H9 (cell line): Measurements from ENCODE around the gene NUTF2. TPM values are rescaled to one million over a fixed set of nuclear protein-coding genes. Genes with fewer than 3 reads are reported as not detected.
A peak's percentile ranks its signal among the peaks of the same experiment; 100 is the strongest.

Experiments
- DNase-seq: peaks from one replicate; pipeline ENCODE4 v3.0.0-alpha.2; 2017
- H2AFZ ChIP-seq: one replicate; pipeline ENCODE4 v1.6.1; 2013; ENCODE audit warnings: mild to moderate bottlenecking, low read length, control low read depth, moderate library complexity
- H2AK5ac ChIP-seq: 2 replicates; pipeline ENCODE4 v1.6.1; 2013; ENCODE audit warnings: low read length, control low read depth, mixed read lengths; ENCODE audit not compliant: insufficient read length
- H2BK120ac ChIP-seq: one replicate; pipeline ENCODE4 v1.6.1; 2013; ENCODE audit warnings: low read depth, mild to moderate bottlenecking, low read length, control low read depth, inconsistent platforms; ENCODE audit not compliant: poor library complexity, severe bottlenecking
- H2BK12ac ChIP-seq: 2 replicates; pipeline ENCODE4 v1.6.1; 2013; ENCODE audit warnings: low read length, control low read depth, mixed read lengths, low read depth; ENCODE audit not compliant: insufficient read length
- H2BK15ac ChIP-seq: 2 replicates; pipeline ENCODE4 v1.6.1; 2013; ENCODE audit warnings: low read depth, low read length, control low read depth
- H2BK20ac ChIP-seq: one replicate; pipeline ENCODE4 v1.6.1; 2013; ENCODE audit warnings: low read depth, mild to moderate bottlenecking, low read length, control low read depth, inconsistent platforms; ENCODE audit not compliant: poor library complexity, severe bottlenecking
- H2BK5ac ChIP-seq: 2 replicates; pipeline ENCODE4 v1.6.1; 2013; ENCODE audit warnings: low read length, control low read depth, mixed read lengths; ENCODE audit not compliant: insufficient read length
- H3K14ac ChIP-seq: 2 replicates; pipeline ENCODE4 v1.6.1; 2013; ENCODE audit warnings: low read length, control low read depth; ENCODE audit not compliant: insufficient read depth
- H3K18ac ChIP-seq: 2 replicates; pipeline ENCODE4 v1.6.1; 2013; ENCODE audit warnings: low read depth, mild to moderate bottlenecking, mixed read lengths, low read length, control low read depth; ENCODE audit not compliant: insufficient read length
- H3K23ac ChIP-seq: 2 replicates; pipeline ENCODE4 v1.6.1; 2013; ENCODE audit warnings: low read length, control low read depth, mixed read lengths, low read depth; ENCODE audit not compliant: insufficient read length
- H3K23me2 ChIP-seq: 2 replicates; pipeline ENCODE4 v1.6.1; 2013; ENCODE audit warnings: low read depth, mild to moderate bottlenecking, mixed read lengths, low read length, control low read depth; ENCODE audit not compliant: insufficient read length, poor library complexity, severe bottlenecking
- H3K27ac ChIP-seq: 2 replicates; pipeline ENCODE4 v1.5.1; 2013; ENCODE audit warnings: low read length, control low read depth, mixed read lengths, low read depth; ENCODE audit not compliant: insufficient read length
- H3K27me3 ChIP-seq: 2 replicates; pipeline ENCODE4 v1.6.1; 2013; ENCODE audit warnings: low read length, control low read depth, inconsistent platforms; ENCODE audit not compliant: insufficient read depth
- H3K4ac ChIP-seq: 2 replicates; pipeline ENCODE4 v1.6.1; 2013; ENCODE audit warnings: low read depth, mild to moderate bottlenecking, control low read depth, inconsistent platforms, low read length, moderate library complexity
- H3K4me1 ChIP-seq: 2 replicates; pipeline ENCODE4 v1.6.1; 2013; ENCODE audit warnings: low read length, control low read depth, inconsistent platforms; ENCODE audit not compliant: insufficient read depth
- H3K4me2 ChIP-seq: 2 replicates; pipeline ENCODE4 v1.6.1; 2013; ENCODE audit warnings: low read length, control low read depth, mixed read lengths; ENCODE audit not compliant: insufficient read length, insufficient read depth
- H3K56ac ChIP-seq: 2 replicates; pipeline ENCODE4 v1.6.1; 2013; ENCODE audit warnings: low read depth, mild to moderate bottlenecking, mixed read lengths, low read length, control low read depth; ENCODE audit not compliant: insufficient read length
- H3K79me1 ChIP-seq: 2 replicates; pipeline ENCODE4 v1.6.1; 2013; ENCODE audit warnings: low read depth, mild to moderate bottlenecking, moderate library complexity, low read length, control low read depth, inconsistent platforms; ENCODE audit not compliant: insufficient read depth, poor library complexity, severe bottlenecking
- H3K79me2 ChIP-seq: 2 replicates; pipeline ENCODE4 v1.6.1; 2013; ENCODE audit warnings: low read length, control low read depth, inconsistent platforms; ENCODE audit not compliant: insufficient read depth
- H3K9ac ChIP-seq: 2 replicates; pipeline ENCODE4 v1.6.1; 2013; ENCODE audit warnings: low read length, control low read depth, mixed read lengths; ENCODE audit not compliant: insufficient read length; ENCODE audit errors: extremely low read depth
- H3K9me3 ChIP-seq: one replicate; pipeline ENCODE4 v1.6.1; 2013; ENCODE audit warnings: low read depth, low read length, inconsistent platforms; ENCODE audit not compliant: control insufficient read depth
- H3T11ph ChIP-seq: one replicate; pipeline ENCODE4 v1.6.1; 2013; ENCODE audit warnings: mild to moderate bottlenecking, low read length, control low read depth, inconsistent platforms
- H4K20me1 ChIP-seq: one replicate; pipeline ENCODE4 v1.6.1; 2013; ENCODE audit not compliant: control insufficient read depth, insufficient read length, insufficient read depth
- H4K5ac ChIP-seq: 2 replicates; pipeline ENCODE4 v1.6.1; 2013; ENCODE audit warnings: low read depth, mild to moderate bottlenecking, mixed read lengths, low read length, control low read depth; ENCODE audit not compliant: insufficient read length
- H4K8ac ChIP-seq: replicated peaks from 2 replicates; pipeline ENCODE4 v1.6.1; 2013; ENCODE audit warnings: low read length, control low read depth, mixed read lengths, low read depth; ENCODE audit not compliant: insufficient read length
- H4K91ac ChIP-seq: 2 replicates; pipeline ENCODE4 v1.6.1; 2013; ENCODE audit warnings: low read depth, mild to moderate bottlenecking, moderate library complexity, mixed read lengths, low read length, control low read depth; ENCODE audit not compliant: insufficient read length
- H3K27ac Mint-ChIP-seq, 3 experiments: 2 replicates in 2 of 3; 3 replicates in 1 of 3; pipeline ENCODE4 v1.8.0; 2020 to 2021; ENCODE audit warnings: mixed read lengths in 3 of 3, mild to moderate bottlenecking in 1 of 3, moderate library complexity in 1 of 3
- H3K27me3 Mint-ChIP-seq: 2 replicates; pipeline ENCODE4 v1.8.0; 2021; ENCODE audit warnings: low read depth, mild to moderate bottlenecking, moderate library complexity, mixed read lengths
- H3K36me3 Mint-ChIP-seq, 3 experiments: 2 replicates in 2 of 3; 3 replicates in 1 of 3; pipeline ENCODE4 v1.8.0; 2020 to 2021; ENCODE audit warnings: low read depth in 3 of 3, mixed read lengths in 3 of 3; ENCODE audit not compliant: insufficient read depth in 1 of 3
- H3K4me1 Mint-ChIP-seq, 2 experiments: 2 replicates each; pipeline ENCODE4 v1.8.0; 2020; ENCODE audit warnings: mixed read lengths in 2 of 2
- H3K4me3 Mint-ChIP-seq, 2 experiments: 2 replicates in 1 of 2; 3 replicates in 1 of 2; pipeline ENCODE4 v1.8.0; 2020 to 2021; ENCODE audit warnings: mild to moderate bottlenecking in 2 of 2, mixed read lengths in 2 of 2, moderate library complexity in 1 of 2
- H3K9me3 Mint-ChIP-seq, 2 experiments: 2 replicates in 1 of 2; 3 replicates in 1 of 2; pipeline ENCODE4 v1.8.0; 2020; ENCODE audit warnings: mild to moderate bottlenecking in 2 of 2, mixed read lengths in 2 of 2, moderate library complexity in 1 of 2
- WGBS: extraction: QIAGEN DNeasy Blood & Tissue Kit; methylation state at CpG from one replicate; pipeline ENCODE4 v1.1.7; 2013; ENCODE audit warnings: missing lambda C conversion rate, low lambda C conversion rate, mixed read lengths; ENCODE audit not compliant: insufficient read length; ENCODE audit errors: extremely low coverage; 5-methylcytosine and 5-hydroxymethylcytosine counted together
- total RNA-seq: library from RNA; stranded (reverse); gene quantifications from 2 replicates; pipeline ENCODE4 v1.2.1, GENCODE V29; 2021
- TF ChIP-seq, protein P1 (sequence below): fragments of 200-600 bp; sonication (generic); conservative IDR thresholded peaks from 3 replicates; pipeline ENCODE4 v1.8.0; 2021; ENCODE audit warnings: antibody characterized with exemption, mild to moderate bottlenecking

Gene NUTF2
- total RNA-seq, 1 experiment from 2014 or later: 198 TPM

- Mint-ChIP-seq H3K36me3 (peaks cover 20 to 34% (median 33%) of the 10 kb centered on the region in 3 experiments; a peak in 6 of 7 replicates), H3K27ac (peak overlapping the region in 1 of 3 experiments; percentile 27; a peak in 2 of 7 replicates), H3K4me3 (peak overlapping the region; percentile 85 to 90), H3K27me3 (peaks cover 3% of the 10 kb centered on the region), H3K9me3 (no peaks in the 10 kb centered on the region), H3K4me1 (peaks cover 8% of the 10 kb centered on the region in 2 experiments)
- Histone ChIP-seq H3K56ac (no peak overlapping the region), H3K14ac (no peak overlapping the region), H3K9ac (peak overlapping the region; percentile 82), H3K4me1 (no peaks in the 10 kb centered on the region; the same call in 1 of the 2 replicates), H3K79me1 (no peaks in the 10 kb centered on the region), H3K18ac (no peak overlapping the region), H2BK20ac (no peak overlapping the region), H3T11ph (no peak overlapping the region), H4K20me1 (no peaks in the 10 kb centered on the region), H3K27me3 (no peaks in the 10 kb centered on the region), H2BK120ac (no peak overlapping the region), H2AFZ (no peak overlapping the region), H3K4ac (no peak overlapping the region), H4K8ac (no peak overlapping the region), H3K79me2 (no peaks in the 10 kb centered on the region), H3K23ac (no peak overlapping the region), H3K27ac (no peak overlapping the region), H4K5ac (no peak overlapping the region), H3K9me3 (no peaks in the 10 kb centered on the region), H2BK12ac (no peak overlapping the region), H3K23me2 (peaks cover 5% of the 10 kb centered on the region), H4K91ac (no peak overlapping the region), H2BK5ac (no peak overlapping the region), H3K4me2 (peak overlapping the region; percentile 94), H2AK5ac (no peak overlapping the region), H2BK15ac (no peak overlapping the region)
- no CpG with 5 or more reads among the region's 49 CpGs for WGBS
- TF ChIP-seq, protein P1, sequence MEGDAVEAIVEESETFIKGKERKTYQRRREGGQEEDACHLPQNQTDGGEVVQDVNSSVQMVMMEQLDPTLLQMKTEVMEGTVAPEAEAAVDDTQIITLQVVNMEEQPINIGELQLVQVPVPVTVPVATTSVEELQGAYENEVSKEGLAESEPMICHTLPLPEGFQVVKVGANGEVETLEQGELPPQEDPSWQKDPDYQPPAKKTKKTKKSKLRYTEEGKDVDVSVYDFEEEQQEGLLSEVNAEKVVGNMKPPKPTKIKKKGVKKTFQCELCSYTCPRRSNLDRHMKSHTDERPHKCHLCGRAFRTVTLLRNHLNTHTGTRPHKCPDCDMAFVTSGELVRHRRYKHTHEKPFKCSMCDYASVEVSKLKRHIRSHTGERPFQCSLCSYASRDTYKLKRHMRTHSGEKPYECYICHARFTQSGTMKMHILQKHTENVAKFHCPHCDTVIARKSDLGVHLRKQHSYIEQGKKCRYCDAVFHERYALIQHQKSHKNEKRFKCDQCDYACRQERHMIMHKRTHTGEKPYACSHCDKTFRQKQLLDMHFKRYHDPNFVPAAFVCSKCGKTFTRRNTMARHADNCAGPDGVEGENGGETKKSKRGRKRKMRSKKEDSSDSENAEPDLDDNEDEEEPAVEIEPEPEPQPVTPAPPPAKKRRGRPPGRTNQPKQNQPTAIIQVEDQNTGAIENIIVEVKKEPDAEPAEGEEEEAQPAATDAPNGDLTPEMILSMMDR: no peak
- DNase-seq: peak; percentile 93
Observed at GRCh38 chr16:67833415-67834241, 13.1 kb upstream of the NUTF2 start.
